Body of pancreas (tissue), 4 donors: ENCODE data around the gene CYP2C18.

ENCODE experiments used
- POLR2A ChIP-seq, 3 donors: fragments of 450-650 bp; IDR thresholded peaks; one replicate each; pipeline ENCODE4 v1.6.1; 2016; ENCODE audit warnings: antibody characterized with exemption in 3 of 3, mild to moderate bottlenecking in 2 of 3
- TF ChIP-seq, protein P1 (sequence below), 7 experiments: fragments of 450-650 bp in 4 of 7; fragments of 200-600 bp in 3 of 7; sonication (generic) in 3 of 7; IDR thresholded peaks; one replicate each; pipeline ENCODE4 v1.5.1; 2016 to 2019; ENCODE audit warnings: antibody characterized with exemption in 7 of 7

DNA sequence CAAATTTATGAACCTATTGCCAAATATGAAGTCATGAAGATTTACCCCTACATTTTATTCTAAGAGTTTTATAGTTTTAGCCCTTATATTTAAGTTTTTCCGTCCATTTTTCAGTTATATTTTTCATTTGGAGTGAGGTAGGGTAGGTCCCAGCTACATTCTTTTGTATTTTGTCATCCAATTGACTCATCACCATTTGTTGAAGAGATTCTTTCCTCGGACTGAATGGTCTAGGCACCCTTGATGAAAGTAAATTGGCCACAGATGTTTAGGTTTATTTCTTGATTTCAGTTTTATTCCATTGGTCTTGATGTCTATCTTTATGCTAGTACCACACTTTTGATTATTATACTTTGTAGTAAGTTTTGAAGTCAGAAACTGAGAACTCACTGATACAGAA is 101.7 kb downstream of the CYP2C18 start:
- TF ChIP-seq POLR2A (IDR thresholded peaks at IDR 0.05): no peak
- TF ChIP-seq, protein P1, sequence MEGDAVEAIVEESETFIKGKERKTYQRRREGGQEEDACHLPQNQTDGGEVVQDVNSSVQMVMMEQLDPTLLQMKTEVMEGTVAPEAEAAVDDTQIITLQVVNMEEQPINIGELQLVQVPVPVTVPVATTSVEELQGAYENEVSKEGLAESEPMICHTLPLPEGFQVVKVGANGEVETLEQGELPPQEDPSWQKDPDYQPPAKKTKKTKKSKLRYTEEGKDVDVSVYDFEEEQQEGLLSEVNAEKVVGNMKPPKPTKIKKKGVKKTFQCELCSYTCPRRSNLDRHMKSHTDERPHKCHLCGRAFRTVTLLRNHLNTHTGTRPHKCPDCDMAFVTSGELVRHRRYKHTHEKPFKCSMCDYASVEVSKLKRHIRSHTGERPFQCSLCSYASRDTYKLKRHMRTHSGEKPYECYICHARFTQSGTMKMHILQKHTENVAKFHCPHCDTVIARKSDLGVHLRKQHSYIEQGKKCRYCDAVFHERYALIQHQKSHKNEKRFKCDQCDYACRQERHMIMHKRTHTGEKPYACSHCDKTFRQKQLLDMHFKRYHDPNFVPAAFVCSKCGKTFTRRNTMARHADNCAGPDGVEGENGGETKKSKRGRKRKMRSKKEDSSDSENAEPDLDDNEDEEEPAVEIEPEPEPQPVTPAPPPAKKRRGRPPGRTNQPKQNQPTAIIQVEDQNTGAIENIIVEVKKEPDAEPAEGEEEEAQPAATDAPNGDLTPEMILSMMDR (IDR thresholded peaks at IDR 0.05): no peak
